HG03280 (cell line): ENCODE results near the gene EVI5.
"Not testable (repeated sequence)": the region's sequence is repeated elsewhere in the genome, so short reads cannot be mapped to it uniquely, and the experiment has no call there.

Experiments
- ATAC-seq: cut with Tn5 transposase; IDR thresholded peaks from one replicate; pipeline ENCODE4 v1.9.1; 2021; ENCODE audit warnings: mild to moderate bottlenecking, moderate library complexity; ENCODE audit not compliant: unreplicated experiment

EVI5 gene

GRCh38 chr1:92792340-92792782 is 7.5 kb upstream of the EVI5 start:
- no peak for ATAC-seq

DNA sequence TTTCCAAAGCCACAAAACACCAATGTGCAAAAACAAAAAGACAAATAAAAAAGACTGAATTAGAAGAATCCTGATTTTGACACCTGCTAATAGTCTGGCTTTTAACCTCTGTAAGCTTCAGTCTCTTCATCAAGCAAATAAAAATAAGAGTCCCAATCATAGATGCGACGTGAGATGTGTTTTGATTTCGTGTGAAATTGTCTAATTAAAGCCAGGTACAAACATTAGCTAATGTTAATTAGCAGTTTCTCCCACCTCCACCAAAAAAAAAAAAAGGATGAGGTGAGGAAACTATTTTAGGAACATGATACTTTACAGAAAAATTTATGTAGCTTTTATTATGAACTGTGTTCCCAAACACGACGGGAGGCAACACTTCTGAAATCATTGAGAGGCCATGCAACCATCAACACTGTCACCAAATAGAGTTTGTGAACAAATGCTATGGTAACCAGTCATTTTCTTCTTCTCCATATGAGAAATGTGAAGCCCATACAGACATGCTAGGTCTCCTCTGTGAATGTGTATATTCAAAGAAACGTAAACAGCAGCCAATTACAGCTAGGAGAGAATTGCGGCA is 6.7 kb upstream of the EVI5 start:
- ATAC-seq, result no peak

- no peak for ATAC-seq
Measured at GRCh38 chr1:92790867-92791266, 6.0 kb upstream of the EVI5 start.

DNA sequence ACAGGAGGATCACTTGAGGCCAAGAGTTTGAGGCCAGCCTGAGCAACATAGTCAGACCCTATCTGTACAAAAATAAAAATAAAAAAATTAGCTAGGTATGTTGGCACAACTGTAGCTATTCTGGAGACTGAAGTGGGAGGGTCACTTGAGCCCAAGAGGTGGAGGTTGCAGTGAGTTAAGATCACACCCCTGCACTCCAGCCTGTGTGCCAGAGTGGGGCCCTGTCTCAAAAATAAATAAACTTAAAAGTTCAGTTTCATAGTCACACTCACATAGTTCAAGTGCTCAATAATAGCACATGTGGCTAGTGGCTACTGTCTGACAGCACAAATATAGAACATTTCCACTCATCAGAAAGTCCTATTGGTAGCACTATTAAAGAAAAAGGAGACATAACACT is 5.2 kb upstream of the EVI5 start:
- ATAC-seq, result no peak

DNA sequence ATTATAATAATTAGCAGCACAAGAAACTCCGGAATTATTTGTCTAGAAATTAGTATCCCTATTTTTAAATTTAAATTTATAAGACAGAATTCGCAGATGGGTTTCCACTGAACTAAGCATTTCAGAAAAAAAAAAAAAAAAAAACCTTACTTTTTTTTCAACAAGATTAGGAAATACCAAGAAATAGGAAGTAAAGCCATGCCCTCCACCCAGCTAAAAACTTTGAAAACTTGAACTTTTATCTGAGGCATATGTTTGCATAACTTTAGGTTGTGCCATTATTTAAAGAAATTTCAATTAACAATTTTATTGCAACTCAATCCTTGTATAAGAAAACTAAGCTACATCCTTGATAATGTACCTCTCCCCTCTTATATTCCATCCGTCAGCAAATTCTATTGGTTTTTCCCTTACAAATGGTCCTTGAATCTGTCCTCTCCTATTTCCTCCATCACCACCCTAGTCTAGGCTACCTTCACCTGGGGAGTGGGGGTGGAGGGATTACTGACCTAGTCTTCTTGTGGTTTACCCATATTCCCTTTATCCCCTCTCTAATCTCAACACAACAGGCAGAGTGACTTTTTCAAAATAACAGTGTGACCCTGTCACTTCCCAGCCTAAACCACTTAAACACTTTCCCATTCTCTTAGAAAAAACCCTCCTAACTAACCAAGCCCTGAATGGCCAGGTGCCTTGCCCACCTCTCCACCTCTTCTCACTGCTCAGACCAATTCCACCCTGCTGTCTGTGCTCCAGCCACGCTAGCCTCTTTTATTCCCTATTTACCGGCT is 1.4 kb upstream of the EVI5 start:
- no peak for ATAC-seq

GRCh38 chr1:92784021-92784638 is 778 bp downstream of the EVI5 start:
- ATAC-seq, result no peak

GRCh38 chr1:92783550-92783949 is 1.4 kb downstream of the EVI5 start:
- ATAC-seq, result not testable (repeated sequence)

DNA sequence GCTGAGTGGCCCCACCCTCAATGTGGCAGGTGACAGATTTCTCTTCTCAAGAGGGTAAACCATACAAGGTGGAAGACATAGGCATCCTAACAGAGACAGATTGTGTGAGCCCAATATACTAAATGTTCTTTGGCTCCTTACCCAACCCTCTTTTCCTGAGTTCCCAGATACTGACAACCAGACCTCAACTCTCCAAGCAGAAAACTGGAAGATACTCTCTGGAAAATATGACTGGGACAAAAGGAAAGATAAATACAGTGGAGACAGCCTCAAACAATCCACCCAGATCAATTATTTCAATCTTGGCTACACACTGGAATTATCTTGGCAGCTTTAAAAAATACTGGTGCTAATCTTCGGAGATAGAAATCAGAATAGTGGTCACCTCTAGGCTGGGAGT is 6.5 kb downstream of the EVI5 start:
- ATAC-seq, result no peak

GRCh38 chr1:92774407-92774806 is 10.5 kb downstream of the EVI5 start:
- no peak for ATAC-seq

GRCh38 chr1:92773749-92774148 is 11.2 kb downstream of the EVI5 start:
- not testable (repeated sequence) for ATAC-seq

DNA sequence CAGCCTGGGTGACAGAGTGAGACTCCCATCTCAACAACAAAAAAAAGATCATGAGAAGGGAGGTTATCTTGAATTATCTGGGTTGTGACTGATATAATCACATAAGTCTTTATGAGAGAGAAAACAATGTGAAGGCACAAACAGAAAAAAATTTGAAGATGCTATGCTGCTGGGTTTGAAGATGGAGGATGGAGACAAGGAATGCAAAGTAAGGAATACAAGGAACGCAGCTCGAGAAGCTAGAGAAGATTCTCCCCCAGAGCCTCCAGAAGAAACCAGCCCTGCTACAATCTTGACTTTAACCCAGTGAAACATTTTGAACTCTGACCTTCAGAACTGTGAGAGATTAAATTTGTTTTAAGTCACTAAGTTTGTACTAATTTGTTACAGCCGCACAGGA is 15.1 kb downstream of the EVI5 start:
- ATAC-seq, result no peak

GRCh38 chr1:92768915-92769314 is 16.0 kb downstream of the EVI5 start:
- ATAC-seq, result no peak

GRCh38 chr1:92768296-92768695 is 16.6 kb downstream of the EVI5 start:
- ATAC-seq, result no peak

DNA sequence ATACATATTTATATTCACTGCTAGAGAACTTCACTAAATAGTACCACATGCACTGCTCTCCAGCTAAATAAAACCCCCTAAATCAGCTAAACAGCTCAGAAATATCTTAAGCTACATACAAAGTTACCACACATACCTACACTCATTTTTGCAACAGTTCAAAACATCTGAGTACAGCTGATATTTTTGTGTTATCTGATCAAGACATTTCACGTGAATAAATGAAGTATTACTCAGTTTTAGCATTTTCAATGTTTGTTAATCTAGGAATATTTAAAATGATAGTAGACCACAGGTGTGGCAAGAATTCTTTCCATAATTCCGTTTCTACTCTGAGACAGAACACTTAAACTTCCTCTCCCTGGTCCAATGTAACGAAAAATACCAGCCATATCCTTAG is 20.8 kb downstream of the EVI5 start:
- ATAC-seq, result no peak

DNA sequence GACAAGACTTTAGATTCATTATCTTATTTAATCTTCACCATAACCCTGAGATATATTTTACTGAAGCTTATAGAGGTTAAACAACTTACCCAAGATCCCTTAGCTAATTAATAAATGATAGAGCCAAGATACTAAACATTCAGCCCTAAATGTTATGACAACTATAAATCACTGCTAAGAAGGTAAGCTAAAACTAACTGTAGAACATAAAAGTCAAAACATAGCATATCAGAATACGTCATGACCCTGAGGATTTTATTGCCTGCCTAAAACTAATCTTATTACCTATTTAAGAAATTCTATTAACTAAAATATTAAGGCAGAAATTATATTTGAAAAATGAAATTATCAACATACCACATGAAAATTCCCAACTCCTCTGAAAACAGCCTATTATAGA is 22.6 kb downstream of the EVI5 start:
- ATAC-seq, result no peak

GRCh38 chr1:92759361-92759760 is 25.5 kb downstream of the EVI5 start:
- ATAC-seq, result no peak

DNA sequence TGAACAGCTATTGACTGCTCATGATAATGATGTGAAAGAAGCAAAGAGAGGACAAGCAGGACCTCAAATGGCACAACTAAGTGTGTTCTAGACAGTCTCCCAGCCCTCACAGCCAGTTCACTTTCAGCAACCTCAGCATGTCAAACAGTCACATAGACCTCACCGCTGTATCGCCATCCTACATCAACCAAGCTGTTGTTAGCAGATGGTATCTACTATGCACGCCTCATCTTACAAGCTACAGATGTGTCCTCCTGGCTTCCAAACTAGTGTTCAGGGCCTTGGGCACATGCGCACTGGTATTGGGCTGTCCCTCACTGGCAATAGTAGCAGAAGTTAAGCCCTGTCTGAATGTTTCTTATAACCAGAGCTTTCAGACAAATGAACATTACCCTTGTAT is 28.4 kb downstream of the EVI5 start:
- ATAC-seq, result no peak

- ATAC-seq, result no peak
Measured at GRCh38 chr1:92755541-92756461, 29.1 kb downstream of the EVI5 start.

- ATAC-seq, result no peak
Measured at GRCh38 chr1:92754719-92755050, 30.2 kb downstream of the EVI5 start.

- ATAC-seq, result no peak
Measured at GRCh38 chr1:92754000-92754718, 30.7 kb downstream of the EVI5 start.

DNA sequence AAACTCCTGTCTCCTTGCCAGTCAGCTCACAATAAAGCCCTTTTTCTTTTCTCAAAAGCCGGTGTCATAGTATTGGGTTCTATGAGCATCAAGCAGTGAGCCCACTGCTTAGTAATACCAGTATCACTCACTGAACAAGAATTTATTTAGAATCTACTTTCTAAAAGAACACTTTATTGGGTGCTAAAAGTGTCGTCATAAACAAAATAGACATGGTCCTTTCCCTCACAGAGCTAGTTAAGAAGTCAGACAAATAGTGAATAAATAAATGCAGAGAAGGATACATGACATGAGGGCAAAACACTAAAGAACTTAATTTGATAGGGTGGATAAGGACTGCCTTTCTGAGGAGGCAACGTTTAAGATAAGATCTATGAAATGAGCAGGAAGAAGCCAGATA is 32.2 kb downstream of the EVI5 start:
- no peak for ATAC-seq
